Measurements from ENCODE around the gene ARHGAP27. TPM values are rescaled to one million over a fixed set of nuclear protein-coding genes. Genes with fewer than 3 reads are reported as not detected.
"Not testable (repeated sequence)": the region's sequence is repeated elsewhere in the genome, so short reads cannot be mapped to it uniquely, and the experiment has no call there.

Gene ARHGAP27
- polyA plus RNA-seq, 1 donor (not counting 4 experiments of a cell fraction or from before 2014, with no cell fraction given), result 14.4 TPM

DNA sequence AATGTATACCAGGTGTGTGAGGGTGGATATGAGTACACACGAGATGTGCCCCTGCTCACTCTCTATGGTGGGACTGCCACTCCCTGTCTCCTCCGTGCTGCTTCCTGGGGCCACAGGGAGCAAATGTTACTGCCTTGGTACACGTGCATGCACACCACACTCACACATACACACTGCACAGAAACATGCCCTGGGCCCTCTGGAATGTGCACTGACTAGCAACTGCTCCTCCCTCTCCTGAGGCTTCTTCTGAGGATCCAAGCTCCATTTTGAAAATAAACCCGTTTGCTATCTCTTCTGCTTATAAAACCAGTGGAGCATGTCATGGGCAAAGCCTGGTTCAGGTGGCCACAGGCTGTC, 36.5 kb upstream of the ARHGAP27 start:
- H3K4me3 ChIP-seq (ENCODE audit: control insufficient read depth in 2 of 3, extremely low read depth in 1 of 3, insufficient read depth in 2 of 3, low read depth in 1 of 3, low read length in 3 of 3); H3K9ac ChIP-seq (ENCODE audit: control insufficient read depth, extremely low read depth, insufficient read depth, low read length); H3K36me3 ChIP-seq (ENCODE audit: control insufficient read depth in 2 of 2, extremely low read depth in 1 of 2, insufficient read depth in 2 of 2, low read length in 2 of 2); H3K9me1 ChIP-seq (ENCODE audit: control insufficient read depth, extremely low read depth, insufficient read depth, low read length); H3K27me3 ChIP-seq (ENCODE audit: control insufficient read depth, extremely low read depth, insufficient read depth, low read length); H3K9me3 ChIP-seq (ENCODE audit: control insufficient read depth, low read depth, low read length); H3K79me2 ChIP-seq (ENCODE audit: control insufficient read depth, insufficient read depth, low read length); dilution Hi-C loops (cut with MboI; ENCODE audit: extremely low pct_ligation_motif_present, low sequenced_read_pairs); H4K20me1 ChIP-seq (ENCODE audit: control insufficient read depth, extremely low read depth, insufficient read depth, low read length); H3K27ac ChIP-seq (ENCODE audit: control insufficient read depth, insufficient read depth, low read length); DNase-seq (ENCODE audit: low read depth, low spot score); H2AFZ ChIP-seq (ENCODE audit: control insufficient read depth, low read length): not testable (repeated sequence)
- Histone ChIP-seq H3K4me2 (ENCODE audit: control insufficient read depth, extremely low read depth, insufficient read depth, low read depth, low read length) (peak overlapping the region; percentile 32), H3K4me1 (ENCODE audit: control insufficient read depth, extremely low read depth, insufficient read depth, low read length) (peaks cover 15% of the 10 kb centered on the region)
- peak; percentile 87 for FAIRE-seq

DNA sequence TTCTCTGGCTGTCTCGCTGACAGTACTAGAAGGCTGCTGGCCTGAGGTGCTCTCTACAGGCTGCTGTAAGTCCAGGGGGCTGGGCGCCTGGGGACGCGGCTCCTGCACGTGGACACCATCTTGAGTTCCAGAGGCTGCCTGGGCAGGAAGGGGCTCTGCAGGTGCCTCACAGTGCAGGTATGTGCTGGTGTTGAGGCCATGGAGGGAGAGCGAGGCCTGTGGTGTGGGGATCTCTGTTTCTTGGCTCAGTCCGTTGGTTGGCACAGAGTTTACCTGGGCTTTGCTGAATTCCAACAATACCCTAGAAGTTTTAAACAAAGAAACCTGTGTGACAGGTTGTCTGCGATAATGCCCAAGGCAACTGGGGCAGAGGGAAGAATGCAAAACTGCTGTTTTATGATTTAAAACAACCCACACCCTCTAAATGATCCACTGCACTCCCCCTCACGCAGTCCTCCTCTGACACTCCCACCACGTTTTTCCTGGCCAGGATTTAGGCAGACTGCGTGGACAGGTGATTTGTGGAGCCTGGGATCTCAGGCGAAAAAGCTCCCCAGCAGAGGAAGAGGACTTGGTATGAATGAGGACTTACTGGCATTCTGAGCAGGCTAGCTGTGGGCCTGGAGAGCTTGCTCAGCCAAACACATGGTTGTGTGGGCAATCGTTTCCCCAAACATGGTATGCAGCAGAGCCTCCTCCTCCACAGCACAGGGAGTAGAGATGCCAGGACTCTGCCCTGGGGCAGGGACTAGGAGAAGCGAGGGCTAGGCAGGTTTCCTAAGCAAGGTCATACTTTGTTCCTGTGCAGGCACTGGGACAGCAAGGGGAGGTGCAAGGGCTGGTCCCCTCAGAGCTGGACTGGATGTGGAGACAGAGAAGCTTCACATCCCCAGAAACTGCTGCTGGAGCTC, 35.9 kb upstream of the ARHGAP27 start:
- peak; percentile 44 for FAIRE-seq

DNA sequence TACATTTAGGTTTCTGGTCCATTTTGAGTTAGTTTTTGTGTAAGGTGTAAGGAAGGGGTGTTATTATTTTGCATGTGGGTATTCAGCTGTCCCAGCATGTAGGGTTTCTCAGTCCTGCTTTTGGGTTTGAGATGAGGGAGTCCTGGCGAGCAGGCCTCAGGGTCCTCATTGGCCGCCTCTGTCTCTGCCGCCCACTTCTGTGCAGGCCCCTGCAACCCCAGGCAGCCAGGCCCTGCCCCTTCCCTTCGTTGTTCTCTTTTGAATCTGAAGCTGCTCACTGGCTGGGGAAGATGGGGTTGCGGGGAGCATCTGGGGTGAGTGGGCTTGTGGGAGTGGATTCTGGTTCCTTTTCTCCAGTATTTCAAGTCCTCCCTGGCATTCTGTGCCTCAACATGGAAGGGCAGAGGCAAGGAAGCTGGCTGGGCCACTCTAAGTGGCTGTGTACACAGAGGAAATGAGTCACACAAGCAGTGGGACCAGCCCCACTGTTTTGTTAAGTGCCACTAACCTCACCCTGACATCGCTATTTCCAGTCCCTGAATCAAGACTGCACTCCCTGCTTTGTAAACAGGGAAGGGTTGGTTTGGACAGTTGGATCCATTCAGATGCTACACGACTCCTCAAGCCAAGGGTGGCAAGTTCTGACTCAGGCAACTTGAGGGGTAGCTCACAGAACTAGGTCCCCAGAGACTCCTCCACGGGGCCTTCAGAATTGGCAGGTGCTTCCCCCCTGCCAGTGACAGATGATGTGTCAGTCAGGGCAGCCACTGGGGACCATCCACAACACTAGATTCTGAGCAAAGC, 29.1 kb upstream of the ARHGAP27 start:
- DNase-seq (ENCODE audit: low read depth, low spot score); H3K4me3 ChIP-seq (ENCODE audit: control insufficient read depth in 2 of 3, extremely low read depth in 1 of 3, insufficient read depth in 2 of 3, low read depth in 1 of 3, low read length in 3 of 3); H3K4me2 ChIP-seq (ENCODE audit: control insufficient read depth, extremely low read depth, insufficient read depth, low read depth, low read length); dilution Hi-C loops (cut with MboI; ENCODE audit: extremely low pct_ligation_motif_present, low sequenced_read_pairs); H3K9me3 ChIP-seq (ENCODE audit: control insufficient read depth, low read depth, low read length); H3K4me1 ChIP-seq (ENCODE audit: control insufficient read depth, extremely low read depth, insufficient read depth, low read length); H3K9me1 ChIP-seq (ENCODE audit: control insufficient read depth, extremely low read depth, insufficient read depth, low read length); H2AFZ ChIP-seq (ENCODE audit: control insufficient read depth, low read length); H3K27ac ChIP-seq (ENCODE audit: control insufficient read depth, insufficient read depth, low read length); H4K20me1 ChIP-seq (ENCODE audit: control insufficient read depth, extremely low read depth, insufficient read depth, low read length); H3K27me3 ChIP-seq (ENCODE audit: control insufficient read depth, extremely low read depth, insufficient read depth, low read length); H3K9ac ChIP-seq (ENCODE audit: control insufficient read depth, extremely low read depth, insufficient read depth, low read length); H3K79me2 ChIP-seq (ENCODE audit: control insufficient read depth, insufficient read depth, low read length); H3K36me3 ChIP-seq (ENCODE audit: control insufficient read depth in 2 of 2, extremely low read depth in 1 of 2, insufficient read depth in 2 of 2, low read length in 2 of 2): not testable (repeated sequence)
- FAIRE-seq, result peak; percentile 59

More for the DNA sequence above, 35.9 kb upstream of the ARHGAP27 start:
- H3K27me3 ChIP-seq (ENCODE audit: control insufficient read depth, extremely low read depth, insufficient read depth, low read length); H4K20me1 ChIP-seq (ENCODE audit: control insufficient read depth, extremely low read depth, insufficient read depth, low read length); H2AFZ ChIP-seq (ENCODE audit: control insufficient read depth, low read length); H3K36me3 ChIP-seq (ENCODE audit: control insufficient read depth in 2 of 2, extremely low read depth in 1 of 2, insufficient read depth in 2 of 2, low read length in 2 of 2); H3K9me1 ChIP-seq (ENCODE audit: control insufficient read depth, extremely low read depth, insufficient read depth, low read length); H3K27ac ChIP-seq (ENCODE audit: control insufficient read depth, insufficient read depth, low read length); dilution Hi-C loops (cut with MboI; ENCODE audit: extremely low pct_ligation_motif_present, low sequenced_read_pairs); H3K9ac ChIP-seq (ENCODE audit: control insufficient read depth, extremely low read depth, insufficient read depth, low read length); H3K9me3 ChIP-seq (ENCODE audit: control insufficient read depth, low read depth, low read length); H3K4me3 ChIP-seq (ENCODE audit: control insufficient read depth in 2 of 3, extremely low read depth in 1 of 3, insufficient read depth in 2 of 3, low read depth in 1 of 3, low read length in 3 of 3); H3K79me2 ChIP-seq (ENCODE audit: control insufficient read depth, insufficient read depth, low read length): not testable (repeated sequence)
- peak overlapping the region; percentile 32 for H3K4me2 ChIP-seq (ENCODE audit: control insufficient read depth, extremely low read depth, insufficient read depth, low read depth, low read length)
- DNase-seq (ENCODE audit: low read depth, low spot score), result peak; percentile 33
- H3K4me1 ChIP-seq (ENCODE audit: control insufficient read depth, extremely low read depth, insufficient read depth, low read length), result peaks cover 15% of the 10 kb centered on the region

DNA sequence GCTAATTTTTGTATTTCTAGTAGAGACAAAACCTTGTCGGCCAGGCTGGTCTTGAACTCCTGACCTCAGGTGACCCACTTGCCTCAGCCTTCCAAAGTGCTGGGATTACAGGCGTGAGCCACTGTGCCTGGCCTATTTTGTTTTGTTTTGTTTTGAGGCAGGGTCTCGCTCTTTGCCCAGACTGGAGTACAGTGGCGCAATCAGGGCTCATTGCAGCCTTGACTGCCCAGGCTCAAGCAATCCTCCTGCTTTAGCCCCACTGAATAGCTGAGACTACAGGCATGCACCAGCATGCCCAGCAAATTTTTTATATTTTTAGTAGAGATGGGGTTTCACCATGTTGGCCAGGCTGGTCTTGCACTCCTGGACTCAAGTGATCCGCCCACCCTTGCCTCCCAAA, 27.8 kb upstream of the ARHGAP27 start:
- DNase-seq (ENCODE audit: low read depth, low spot score); H3K27ac ChIP-seq (ENCODE audit: control insufficient read depth, insufficient read depth, low read length): not testable (repeated sequence)

More for the DNA sequence above, 27.8 kb upstream of the ARHGAP27 start:
- H3K4me1 ChIP-seq (ENCODE audit: control insufficient read depth, extremely low read depth, insufficient read depth, low read length); H3K36me3 ChIP-seq (ENCODE audit: control insufficient read depth in 2 of 2, extremely low read depth in 1 of 2, insufficient read depth in 2 of 2, low read length in 2 of 2); H3K9me1 ChIP-seq (ENCODE audit: control insufficient read depth, extremely low read depth, insufficient read depth, low read length); H3K4me3 ChIP-seq (ENCODE audit: control insufficient read depth in 2 of 3, extremely low read depth in 1 of 3, insufficient read depth in 2 of 3, low read depth in 1 of 3, low read length in 3 of 3); H3K4me2 ChIP-seq (ENCODE audit: control insufficient read depth, extremely low read depth, insufficient read depth, low read depth, low read length); H2AFZ ChIP-seq (ENCODE audit: control insufficient read depth, low read length); FAIRE-seq; dilution Hi-C loops (cut with MboI; ENCODE audit: extremely low pct_ligation_motif_present, low sequenced_read_pairs); H3K27me3 ChIP-seq (ENCODE audit: control insufficient read depth, extremely low read depth, insufficient read depth, low read length); H3K79me2 ChIP-seq (ENCODE audit: control insufficient read depth, insufficient read depth, low read length); H3K9ac ChIP-seq (ENCODE audit: control insufficient read depth, extremely low read depth, insufficient read depth, low read length); H4K20me1 ChIP-seq (ENCODE audit: control insufficient read depth, extremely low read depth, insufficient read depth, low read length); H3K9me3 ChIP-seq (ENCODE audit: control insufficient read depth, low read depth, low read length): not testable (repeated sequence)
